HG03064 (cell line): ENCODE measurements around the gene SEMA4D.

Experiments used
- ATAC-seq: cut with Tn5 transposase; IDR thresholded peaks from one replicate; pipeline ENCODE4 v1.9.1; 2021; ENCODE audit warnings: low read depth; ENCODE audit not compliant: unreplicated experiment

The SEMA4D gene

DNA sequence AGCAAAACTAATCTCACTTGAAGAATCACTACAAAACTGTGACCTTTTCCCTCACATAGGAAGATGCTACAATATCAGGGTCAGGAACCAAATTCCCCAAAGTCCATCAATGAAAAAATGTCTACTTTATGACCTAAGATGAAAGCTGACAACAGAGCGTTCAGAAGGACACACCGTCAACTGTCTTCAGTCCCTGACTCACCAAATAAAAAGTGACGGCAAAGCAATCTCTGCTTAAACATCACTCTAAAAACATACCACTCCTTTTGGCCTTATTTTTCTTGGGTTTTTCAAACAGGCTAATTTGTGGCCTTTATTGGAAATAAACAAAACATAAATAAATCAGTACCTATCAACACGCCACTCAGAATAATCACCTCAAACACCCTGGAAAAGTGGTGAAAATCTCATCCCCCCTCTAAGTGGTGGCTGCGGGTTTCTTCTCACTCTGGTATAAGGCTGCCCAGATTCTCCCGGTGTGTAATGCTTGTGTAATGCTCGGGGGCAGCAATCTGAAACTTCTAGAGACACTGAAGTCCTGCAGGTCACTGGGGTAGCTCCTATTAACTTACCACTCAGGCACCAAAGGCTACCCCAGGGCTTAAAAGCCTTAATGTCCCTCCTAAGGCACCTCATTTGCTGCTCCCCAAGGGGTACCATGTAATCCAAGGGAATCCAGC is 29.5 kb downstream of the SEMA4D start:
- ATAC-seq: no peak

DNA sequence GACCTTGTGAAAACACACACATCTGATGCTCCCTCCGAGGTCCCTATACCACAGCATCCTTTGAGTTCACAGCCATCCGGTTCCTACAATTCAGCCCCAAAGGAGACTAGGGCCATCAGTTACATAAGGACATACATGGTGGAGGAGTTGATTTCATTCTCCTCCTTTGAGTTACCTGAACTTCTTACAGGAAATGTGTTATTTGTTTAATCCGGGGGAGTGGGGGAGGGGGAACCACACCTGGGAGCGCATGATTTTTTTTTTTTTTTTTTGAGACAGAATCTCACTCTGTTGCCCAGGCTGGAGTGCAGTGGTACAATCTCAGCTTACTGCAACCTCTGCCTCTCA is 30.7 kb downstream of the SEMA4D start:
- peak; percentile 14 for ATAC-seq

DNA sequence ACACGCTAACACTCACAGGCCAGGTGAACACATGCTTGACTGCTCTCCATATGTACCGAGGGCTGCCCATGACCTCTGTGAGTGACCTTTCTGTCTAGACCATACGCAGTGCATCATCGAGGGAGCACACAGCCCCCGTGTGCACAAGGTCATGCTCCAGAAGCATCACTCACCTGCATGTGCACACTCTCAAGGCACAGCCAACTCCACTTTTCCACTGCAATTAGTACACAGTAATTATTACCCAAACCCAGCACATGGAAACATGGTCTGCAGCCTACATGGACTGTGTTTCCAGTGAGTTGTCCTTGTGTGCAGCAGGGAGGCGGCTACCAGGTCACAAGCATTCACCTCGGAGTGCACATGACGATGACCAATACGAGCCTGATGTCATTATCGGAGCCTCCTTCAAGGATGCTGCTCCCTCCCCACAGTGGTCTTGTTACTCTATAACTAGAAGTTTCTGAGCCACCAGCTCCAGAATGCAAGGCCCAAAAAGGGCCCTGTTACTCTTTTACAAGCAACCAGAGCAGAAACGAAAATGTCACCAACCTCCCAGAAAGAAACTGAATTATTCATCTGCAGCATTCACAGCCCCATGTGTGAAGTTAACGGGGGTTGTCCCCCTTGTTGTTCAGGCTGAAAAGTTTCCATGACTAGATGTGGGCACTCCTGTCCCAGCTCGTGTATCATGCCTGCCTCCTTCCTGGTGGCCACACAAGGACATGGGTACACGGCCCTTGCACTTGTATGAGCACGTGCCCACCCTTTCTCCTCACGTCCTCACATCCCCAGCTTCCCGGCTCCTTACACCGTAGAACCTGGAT is 31.2 kb downstream of the SEMA4D start:
- ATAC-seq: peak; percentile 58

DNA sequence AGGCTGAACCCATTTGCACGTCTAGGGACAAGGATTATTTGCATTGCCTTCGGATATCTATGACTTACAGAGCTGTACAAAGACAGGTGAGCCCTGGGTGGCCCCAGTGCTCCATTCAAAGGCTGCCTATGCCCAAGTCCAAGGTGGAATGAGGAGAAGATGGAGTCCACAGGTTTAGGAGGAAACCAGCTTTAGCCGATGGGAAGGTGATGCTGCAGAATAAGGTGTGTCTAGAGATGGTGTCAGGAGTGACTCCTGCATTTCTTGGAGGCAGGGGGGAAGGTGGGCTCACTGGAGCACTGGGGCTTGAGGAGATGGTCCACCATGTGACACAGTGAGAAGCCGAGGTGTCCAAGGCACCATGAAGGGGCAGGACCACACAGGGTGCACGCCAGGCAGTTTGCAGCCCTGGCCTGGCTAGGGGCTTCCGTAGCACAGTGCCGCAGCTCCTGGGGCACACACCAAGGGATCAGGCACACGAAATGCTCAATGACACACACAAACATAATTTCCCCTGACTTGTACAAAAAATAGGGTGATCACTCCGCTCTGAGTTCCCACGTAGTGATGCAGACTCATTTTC is 32.1 kb downstream of the SEMA4D start:
- ATAC-seq: no peak

DNA sequence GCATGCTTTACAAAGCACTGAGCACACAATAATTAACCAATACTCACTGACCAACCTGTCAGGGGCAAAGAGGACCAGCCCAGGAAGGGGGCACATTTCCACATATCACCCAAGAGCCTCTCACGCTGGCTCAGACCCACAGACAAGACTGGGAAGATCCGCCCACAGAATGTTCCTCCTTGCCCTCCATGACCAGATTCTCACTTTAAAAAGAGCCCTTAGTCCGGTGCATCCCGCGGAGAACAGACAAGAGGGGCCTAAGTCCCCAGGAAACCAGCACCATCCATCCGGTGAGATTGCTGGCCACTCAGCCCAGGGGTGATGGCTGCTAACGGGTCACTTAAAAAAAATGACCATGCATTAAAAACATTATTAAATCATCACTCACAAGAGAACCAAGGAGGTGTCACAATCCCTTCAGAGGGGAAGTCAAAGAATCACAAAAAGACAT is 32.9 kb downstream of the SEMA4D start:
- no peak for ATAC-seq

DNA sequence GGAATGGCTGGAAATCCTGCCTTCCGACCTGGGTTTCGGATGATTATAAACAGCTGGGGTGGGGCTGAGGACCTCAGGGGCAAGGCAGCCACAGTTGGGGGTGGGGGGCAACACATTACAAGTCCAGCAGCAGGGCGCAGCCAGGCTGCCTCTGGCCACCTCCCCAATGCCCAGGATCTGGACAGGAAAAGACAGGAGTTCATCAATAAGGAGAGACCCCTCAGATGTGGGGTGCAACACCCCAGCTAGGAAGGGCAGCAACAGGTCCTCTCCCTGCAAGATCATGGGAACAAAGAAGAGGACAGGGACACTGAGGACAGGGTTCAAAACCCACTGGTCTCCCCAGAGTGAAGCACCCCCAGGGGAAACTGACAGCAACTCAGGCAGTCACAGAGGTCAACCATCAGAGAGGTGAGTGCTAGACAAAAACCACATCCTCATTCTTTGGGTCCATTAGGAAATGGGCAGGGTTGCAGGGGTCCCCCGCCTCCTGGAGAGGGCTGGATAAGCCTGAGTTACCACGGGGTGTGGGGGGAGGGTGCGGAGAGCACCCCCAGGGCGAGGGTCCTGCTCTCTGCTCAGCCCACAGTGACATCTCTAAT is 33.5 kb downstream of the SEMA4D start:
- peak; percentile 29 for ATAC-seq

DNA sequence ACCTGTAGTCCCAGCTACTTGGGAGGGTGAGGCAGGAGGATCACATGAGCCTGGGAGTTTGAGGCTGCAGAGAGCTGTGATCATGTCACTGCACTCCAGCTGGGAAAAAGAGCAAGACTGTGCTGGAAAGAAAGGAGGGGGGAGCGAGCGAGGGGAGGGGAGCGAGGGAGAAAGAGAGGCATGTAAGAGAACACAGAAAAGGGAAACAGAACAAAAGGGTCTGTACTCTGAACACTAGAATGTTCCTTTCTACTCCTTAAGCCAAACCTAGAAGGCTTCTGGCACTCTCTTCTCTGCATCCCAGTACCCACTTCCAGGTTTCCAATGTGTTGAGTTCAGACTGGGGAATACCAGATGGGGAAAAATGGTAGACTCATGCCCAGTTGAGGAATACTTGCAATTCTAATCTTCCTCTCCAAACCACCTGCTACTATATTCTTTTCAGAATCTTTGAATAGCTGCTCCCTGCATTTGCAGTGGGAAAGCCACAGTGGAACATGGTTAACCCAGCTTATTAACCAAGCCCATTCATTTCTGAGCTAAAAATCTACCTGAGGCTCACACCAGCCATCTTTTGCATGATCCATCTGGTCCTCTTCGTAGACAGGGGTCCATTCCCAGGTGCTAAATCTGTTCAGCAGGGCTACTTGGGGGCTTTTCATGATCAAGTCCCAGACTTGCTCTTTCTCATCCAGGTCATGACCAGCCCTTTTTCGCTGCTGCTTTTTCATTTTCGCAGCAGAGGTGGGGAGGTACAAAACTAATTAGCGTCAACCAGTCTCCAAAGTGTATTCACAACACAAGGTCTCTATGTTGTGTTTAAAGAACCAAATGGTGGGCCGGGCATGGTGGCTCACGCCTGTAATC is 34.9 kb downstream of the SEMA4D start:
- no peak for ATAC-seq

DNA sequence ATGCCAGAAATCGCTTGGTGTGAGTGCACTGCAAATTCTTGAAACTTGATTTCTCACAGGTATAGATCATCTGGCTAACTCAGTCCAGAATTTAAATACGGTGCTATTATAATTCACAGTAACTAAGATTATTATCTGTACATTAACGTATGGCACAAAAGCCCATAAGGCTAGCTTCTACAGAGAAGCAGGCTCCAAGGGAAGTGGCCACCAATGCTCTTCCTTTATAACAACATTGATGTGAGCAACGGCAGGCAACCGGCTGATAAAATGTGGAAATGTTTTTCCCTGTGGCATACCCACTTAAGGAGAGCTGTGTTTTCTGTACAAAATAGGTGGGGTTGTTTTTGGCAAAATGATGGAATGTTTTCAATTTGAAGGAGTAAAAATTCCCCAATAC is 35.7 kb downstream of the SEMA4D start:
- ATAC-seq: no peak

DNA sequence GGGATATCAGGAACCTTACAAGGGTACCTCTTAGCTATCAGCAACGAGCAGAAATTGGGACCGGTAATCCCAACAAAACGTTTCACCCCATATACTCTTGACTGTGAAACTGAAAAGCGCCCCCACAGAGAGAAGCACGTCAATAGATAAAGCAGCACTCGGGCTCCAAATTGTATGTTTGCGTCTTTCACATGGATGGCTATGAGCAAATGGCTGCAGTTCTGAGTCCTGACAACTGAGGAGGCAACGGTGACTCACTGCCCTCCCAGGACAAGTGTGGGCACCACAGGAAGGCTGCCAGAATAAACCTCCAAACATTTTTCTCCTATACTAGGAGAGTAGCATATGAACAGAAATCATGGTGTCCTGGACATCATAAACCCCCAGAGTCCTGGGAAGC is 36.6 kb downstream of the SEMA4D start:
- ATAC-seq: no peak

DNA sequence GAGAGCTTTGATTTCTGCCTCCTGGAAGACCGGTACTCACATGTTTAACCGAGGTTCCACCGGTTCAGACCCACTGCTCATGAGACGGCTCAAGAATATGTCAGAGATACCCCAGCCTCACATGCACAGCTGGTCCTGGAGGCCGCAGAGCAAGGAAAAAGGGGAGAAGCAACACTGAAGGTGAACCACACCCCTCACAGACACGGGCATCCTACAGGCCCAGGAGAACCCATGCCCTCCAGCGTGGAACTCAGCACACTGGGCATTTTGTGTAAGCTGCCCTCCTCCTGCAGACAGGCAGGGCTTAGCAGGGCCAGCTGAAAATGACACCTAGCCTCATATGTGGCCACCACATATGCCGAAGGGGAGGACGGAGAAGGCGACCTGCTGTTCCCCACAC is 37.4 kb downstream of the SEMA4D start:
- ATAC-seq: no peak

DNA sequence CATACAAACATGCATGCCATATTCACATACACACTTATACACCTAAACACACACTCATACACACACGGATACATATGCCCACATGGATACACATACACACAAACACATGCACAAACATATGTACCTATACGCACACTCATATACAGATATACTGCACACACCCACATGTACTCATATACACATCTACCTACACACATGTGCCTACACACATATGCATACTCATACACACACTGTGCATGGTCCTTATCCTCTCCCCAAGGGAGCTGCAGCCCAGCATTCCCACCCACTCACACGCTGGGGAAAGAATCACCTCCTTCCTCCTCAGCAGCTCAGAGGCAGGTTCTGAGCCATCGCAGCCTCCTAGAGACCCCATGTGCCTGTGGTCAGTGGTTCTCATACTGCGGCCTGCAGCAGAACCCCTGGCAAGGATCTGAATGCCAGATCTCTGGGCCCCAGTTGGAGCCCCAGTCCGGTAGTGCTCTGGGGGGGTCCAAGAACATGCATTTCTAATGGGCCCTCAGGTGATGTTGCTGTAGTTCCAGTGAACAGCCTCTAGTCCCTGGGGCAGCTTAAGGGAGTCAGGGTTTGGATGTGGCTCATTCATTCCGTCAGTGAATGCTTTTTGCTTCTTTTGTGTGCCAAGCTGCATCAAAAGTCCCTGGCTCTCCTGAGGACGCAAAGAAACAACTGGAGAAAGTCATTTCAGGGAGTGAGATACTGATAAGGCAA is 39.0 kb downstream of the SEMA4D start:
- ATAC-seq: no peak

DNA sequence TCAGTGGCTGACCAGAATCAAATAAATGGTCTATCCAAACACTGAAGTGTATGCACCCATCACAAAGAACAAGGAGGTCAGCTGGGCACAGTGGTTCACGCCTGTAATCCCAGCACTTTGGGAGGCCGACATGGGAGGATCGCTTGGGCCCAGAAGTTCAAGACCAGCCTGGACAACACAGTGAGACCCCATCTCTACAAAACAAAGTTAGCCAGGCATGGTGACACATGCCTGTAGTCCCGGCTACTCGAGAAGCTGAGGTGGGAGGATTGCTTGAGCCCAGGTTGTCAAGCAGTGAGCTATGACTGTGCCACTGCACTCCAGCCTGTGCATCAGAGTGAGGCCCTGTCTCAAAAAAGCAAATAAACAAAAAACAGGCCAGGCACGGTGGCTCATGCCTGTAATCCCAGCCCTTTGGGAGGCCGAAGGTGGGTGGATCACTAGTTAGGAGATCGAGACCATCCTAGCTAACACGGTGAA is 40.5 kb downstream of the SEMA4D start:
- no peak for ATAC-seq

DNA sequence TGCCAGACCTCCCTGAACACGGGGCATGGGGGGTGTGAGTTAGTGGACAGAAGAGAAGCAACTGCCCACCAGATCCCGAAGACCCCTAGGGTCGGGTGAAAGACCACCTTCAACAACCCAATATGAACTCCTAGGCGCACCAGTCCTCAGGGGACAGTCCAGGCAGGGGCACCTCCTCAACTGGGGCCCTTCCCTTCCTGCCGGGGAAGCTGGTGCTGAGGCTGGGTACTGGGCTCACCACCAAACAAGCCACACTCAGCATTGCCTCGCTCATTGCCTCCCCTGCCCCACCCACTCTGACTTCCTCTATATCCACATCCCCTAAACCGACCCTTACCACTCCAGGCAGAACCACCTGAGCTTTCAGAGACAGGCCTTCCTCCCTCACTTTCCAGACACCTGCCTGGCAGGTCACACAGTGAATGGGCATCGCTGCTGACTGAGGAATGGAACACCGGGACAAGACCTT is 42.5 kb downstream of the SEMA4D start:
- ATAC-seq: no peak

DNA sequence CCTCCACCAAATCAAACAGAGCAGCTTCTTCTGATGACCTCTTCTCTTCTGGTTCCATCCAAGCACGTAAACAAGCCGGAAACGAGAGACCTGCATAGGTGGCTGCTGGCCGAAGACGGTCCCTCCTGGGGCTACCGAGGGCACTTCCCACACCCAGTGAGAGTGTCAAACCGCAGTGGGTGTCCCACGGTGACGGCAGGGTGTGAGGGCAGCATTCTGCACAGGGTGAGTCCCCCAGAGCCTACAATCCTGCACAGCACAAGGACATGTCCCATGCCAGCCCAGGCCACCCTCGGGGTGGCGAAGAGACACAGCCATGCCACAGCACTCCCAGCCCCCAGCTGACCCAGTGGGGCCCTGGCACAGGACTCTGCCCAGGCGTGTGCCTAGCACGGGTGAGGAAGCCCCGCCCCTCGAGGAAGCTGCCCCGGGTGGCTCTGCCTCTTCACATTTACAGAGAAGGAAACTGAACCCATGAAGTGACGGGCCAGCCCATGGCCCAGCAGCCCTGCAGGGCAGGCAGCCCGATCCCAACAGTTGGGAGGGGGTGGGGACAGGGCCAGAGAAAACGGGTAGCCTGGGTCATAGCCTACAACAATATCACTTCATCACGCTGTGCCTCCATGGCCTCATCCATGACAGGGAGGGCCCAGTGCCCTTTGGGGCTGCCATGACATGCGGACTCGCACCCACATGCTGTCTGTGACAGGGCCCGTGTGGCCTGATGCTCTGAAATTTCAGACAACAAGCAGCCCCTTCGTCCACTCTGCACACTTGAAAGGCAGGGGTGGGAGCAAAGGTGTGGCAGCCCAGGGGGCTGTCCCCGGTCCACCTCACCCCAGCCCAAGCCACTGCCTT is 43.2 kb downstream of the SEMA4D start:
- no peak for ATAC-seq

DNA sequence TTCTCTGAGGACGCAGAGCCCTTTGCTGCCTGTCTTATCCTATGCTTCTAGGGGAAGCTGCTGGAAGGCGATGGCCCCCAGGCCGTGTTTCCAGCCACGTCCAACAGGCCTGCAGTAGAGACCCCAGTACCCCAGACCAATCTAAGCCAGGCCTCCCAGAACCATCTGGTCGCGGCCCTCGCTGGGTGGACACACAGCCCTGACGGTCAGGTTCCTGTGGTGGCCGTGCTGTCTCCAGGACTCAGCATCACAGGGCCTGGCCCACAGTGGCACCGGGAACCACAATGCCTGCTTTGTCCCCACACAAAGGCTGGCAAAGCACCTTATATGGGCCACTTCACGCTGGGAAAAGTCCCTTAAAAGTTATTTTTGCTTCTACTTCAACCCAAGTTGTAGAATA is 44.5 kb downstream of the SEMA4D start:
- no peak for ATAC-seq

DNA sequence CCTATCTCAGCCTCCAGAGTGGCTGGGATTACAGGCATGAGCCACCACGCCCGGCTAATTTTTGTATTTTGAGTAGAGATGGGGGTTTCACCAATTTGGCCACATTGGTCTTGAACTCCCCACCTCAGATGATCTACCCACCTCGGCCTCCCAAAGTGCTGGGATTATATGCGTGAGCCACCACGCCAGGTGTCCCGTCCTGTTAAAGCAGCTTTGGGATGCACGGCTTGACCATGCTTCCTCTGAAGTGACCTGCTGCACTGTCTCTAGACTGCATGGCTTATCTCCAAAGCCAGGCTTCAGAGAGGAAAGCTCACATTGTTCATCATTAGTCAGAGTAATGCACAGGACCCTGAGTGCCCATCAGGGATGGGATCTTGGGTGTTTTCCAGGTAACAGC is 45.4 kb downstream of the SEMA4D start:
- no peak for ATAC-seq

DNA sequence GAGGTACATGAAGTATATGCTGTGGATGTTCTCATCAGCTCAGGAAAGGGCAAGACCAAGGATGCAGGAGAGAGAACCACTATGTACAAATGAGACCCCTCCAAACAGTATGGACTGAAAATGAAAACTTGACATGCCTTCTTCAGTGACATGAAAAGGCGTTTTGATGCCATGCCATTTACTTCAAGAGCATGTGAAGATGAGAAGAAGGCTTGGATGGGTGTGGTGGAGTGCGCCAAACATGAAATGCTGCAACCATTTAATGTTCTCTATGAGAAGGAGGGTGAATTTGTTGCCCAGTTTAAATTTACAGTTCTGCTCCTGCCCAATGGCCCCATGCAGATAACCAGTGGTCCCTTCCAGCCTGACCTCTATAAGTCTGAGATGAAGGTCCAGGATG is 47.7 kb downstream of the SEMA4D start:
- no peak for ATAC-seq

DNA sequence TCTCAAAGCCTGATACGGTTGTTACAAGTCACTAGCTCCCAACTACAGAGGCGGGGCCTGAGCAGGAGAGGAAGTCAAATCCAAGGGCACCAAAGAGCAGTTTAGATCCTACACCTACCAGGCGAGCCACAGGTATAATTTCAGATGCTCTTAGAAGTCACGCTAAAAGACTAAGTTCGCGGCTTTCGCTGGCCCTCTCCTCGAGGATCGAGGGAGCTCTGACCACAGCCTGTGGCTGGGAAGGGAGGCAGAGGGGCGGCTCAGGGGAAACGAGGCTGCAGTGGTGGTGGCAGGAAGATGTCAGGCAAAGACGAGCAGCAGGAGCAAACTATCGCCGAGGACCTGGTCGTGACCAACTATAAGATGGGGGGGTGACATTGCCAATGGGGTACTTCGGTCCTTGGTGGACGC is 48.6 kb downstream of the SEMA4D start:
- no peak for ATAC-seq

DNA sequence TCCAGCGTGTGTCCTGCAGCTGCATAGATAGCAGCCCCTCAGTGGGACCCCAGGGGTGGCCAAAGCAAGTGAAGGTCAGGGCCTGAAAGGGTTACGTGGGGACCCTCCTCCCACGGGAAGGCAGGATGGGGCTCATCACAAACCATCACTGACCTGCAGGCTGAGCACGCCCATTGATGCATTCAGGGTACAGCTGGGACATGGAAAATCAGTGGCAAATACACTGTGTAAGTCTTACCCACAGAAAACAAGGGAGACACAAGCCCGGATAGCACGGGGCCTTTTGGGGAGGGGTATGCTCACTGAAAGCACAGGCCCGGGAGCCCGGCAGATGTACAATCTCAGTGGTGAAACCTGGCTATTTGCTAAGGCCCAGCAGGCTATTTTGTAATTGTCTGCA is 49.1 kb downstream of the SEMA4D start:
- ATAC-seq: no peak
